ENCODE results near the gene SH3RF1. TPM values are rescaled to one million over a fixed set of nuclear protein-coding genes. Genes with fewer than 3 reads are reported as not detected.
A peak's percentile ranks its signal among the peaks of the same experiment; 100 is the strongest.

SH3RF1 gene
- total RNA-seq, 3 donors from 2014 or later = 45.3 to 82.3 (median 65.5) TPM

DNA sequence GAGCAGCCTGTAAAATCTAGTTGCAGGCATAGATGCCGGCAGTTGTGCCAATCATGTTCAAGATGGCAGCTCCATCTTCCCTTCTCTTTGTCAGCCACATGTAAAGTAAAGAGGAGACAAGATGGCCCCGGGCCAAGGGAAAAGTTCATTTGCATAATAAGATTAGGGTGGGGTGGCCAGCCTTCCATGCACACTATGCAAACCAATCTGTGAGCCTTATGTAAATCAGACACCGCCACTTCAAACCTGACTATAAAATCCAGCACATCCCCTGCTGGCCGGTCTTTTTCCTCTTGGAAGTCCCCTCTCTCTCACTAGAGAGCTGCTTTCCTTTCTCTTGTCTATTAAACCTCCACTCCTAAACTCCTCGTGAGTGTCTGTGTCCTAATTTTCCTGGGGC, 181.8 kb downstream of the SH3RF1 start:
- ATAC-seq (no peak), DNase-seq (no peak)
- no peaks in the 10 kb centered on the region for H3K4me1 ChIP-seq (ENCODE audit: low read depth)
- H3K4me3 ChIP-seq = no peak overlapping the region
- intact Hi-C loops (cut with DNase I, micrococcal nuclease) = no loop called here
- no peak for TF ChIP-seq CTCF (IDR thresholded peaks at IDR 0.05)
- H3K36me3 ChIP-seq (ENCODE audit: low read depth) = no peaks in the 10 kb centered on the region
- H3K9me3 ChIP-seq = peaks cover 5% of the 10 kb centered on the region

DNA sequence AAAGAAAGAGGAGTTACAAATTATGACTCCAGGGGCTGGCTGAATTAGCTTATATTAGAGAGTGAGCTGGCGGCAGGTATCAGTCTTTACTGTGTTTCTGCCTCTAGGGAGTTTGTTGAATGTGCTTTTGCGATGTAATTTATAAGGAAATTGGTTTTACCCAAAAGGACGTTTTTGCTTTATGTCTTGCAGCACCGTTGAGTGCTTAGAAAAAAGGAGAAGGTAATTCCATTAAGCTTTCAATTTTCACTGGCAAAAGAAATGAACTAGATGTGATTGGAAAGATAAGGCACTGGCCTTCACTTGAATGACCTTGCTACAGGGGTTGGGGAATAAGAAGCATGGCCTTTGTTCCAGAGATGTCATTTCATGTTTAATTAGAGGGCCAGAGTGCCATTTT, 185.8 kb downstream of the SH3RF1 start:
- DNase-seq = no peak
- intact Hi-C loops (cut with DNase I, micrococcal nuclease) = no loop called here
- Histone ChIP-seq H3K4me3 (no peak overlapping the region), H3K9me3 (no peaks in the 10 kb centered on the region), H3K36me3 (ENCODE audit: low read depth) (no peaks in the 10 kb centered on the region), H3K4me1 (ENCODE audit: low read depth) (peaks cover 7% of the 10 kb centered on the region)
- no peak for ATAC-seq
- TF ChIP-seq CTCF (IDR thresholded peaks at IDR 0.05) = no peak

DNA sequence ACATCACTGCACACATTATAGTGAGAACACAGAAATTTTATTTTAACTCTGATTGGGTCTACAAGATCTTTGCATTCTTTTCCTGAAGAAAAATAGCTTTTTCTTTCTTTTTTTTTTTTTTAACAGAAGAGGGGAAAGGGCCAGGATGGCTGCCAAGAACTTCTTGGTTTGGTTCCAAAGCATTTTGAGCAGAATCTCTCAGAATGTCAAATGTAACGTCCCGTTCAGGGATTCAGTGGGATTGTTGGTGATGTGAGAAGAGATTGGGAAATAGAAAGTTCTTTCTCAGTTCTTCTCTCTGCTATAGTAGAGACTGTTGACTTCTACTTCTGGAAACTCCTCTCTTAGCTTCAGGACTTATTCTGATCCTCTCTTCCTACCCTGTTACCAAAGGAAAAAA, 189.8 kb downstream of the SH3RF1 start:
- no peaks in the 10 kb centered on the region for H3K36me3 ChIP-seq (ENCODE audit: low read depth)
- H3K9me3 ChIP-seq = no peaks in the 10 kb centered on the region
- H3K4me1 ChIP-seq (ENCODE audit: low read depth) = peaks cover 7% of the 10 kb centered on the region
- peak; percentile 13 for ATAC-seq
- no peak for DNase-seq
- intact Hi-C loops (cut with DNase I, micrococcal nuclease) = no loop called here
- H3K4me3 ChIP-seq = no peak overlapping the region
- no peak for TF ChIP-seq CTCF (IDR thresholded peaks at IDR 0.05)

DNA sequence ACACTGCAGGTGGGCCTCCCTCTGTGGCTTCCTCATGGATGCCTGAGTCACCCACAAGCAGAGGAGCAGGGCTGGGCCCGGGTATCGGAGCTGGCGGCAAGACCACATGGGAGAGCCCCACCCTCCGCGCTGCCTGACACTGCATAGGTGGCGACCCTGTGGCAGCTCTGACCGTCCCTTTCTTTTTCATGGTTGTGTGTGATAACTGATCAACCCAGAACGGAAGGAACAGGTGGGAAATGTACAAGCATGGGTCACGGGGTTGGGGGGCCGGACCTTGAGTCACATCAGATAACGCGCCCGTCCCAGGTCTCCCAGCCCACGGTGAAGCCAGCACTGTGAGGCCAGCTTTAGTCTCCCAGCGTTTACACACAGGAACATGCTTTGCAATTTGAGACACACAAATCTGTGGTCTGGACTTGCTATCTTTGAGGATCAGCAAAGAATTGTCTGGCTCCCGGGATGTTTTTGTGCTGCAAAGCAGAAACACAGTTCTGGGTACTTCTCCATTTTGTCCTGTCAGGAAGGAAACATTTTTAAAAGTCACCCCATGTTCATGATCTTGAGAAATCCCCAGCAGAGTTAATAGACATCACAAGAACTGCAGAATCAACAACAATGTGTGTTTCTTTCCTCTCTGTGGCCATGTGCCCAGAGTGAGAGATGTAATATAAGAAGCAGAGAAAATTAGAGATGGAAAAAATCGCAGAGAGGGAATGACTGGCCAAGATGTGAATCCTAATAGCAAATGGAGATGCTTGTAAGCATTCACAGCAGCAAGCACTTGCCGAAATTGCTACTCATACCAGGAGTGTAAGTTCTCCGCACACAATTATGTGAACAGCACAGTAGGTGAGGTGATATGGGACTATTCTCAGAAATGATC, 190.6 kb downstream of the SH3RF1 start:
- H3K9me3 ChIP-seq = no peaks in the 10 kb centered on the region
- H3K4me1 ChIP-seq (ENCODE audit: low read depth) = peaks cover 7% of the 10 kb centered on the region
- peak; percentile 72 for ATAC-seq
- peak in 1 of 3 donors; percentile 67 for DNase-seq
- no peaks in the 10 kb centered on the region for H3K36me3 ChIP-seq (ENCODE audit: low read depth)
- no peak overlapping the region for H3K4me3 ChIP-seq
- TF ChIP-seq CTCF (IDR thresholded peaks at IDR 0.05) = no peak
- intact Hi-C loops (cut with DNase I, micrococcal nuclease) = no loop called here

DNA sequence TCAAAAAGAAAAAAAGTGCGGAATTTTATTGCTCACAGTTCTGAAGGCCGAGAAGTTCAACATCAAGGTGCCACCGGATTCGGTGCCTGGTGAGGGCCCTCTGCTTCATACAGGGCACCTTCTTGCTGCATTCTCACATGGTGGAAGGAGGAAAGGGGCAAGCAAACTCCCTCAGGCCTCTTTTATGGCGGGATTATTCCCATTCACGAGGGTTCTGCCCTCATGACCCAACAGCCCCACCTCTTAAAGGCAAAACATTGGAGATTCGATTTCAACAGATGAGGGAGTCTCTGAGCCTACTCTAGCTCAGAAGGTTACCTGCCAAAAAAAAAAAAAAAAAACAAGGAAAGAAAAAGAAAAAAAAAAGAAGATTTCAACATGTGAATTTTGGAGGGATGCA, 196.6 kb downstream of the SH3RF1 start:
- Histone ChIP-seq H3K36me3 (ENCODE audit: low read depth) (no peaks in the 10 kb centered on the region), H3K4me3 (no peak overlapping the region), H3K4me1 (ENCODE audit: low read depth) (peaks cover 5% of the 10 kb centered on the region), H3K9me3 (peaks cover 3% of the 10 kb centered on the region)
- intact Hi-C loops (cut with DNase I, micrococcal nuclease) = no loop called here
- no peak for DNase-seq
- no peak for TF ChIP-seq CTCF (IDR thresholded peaks at IDR 0.05)
- no peak for ATAC-seq
